Subcutaneous adipose tissue (tissue), 4 donors: ENCODE data around the gene IL19. TPM values are rescaled to one million over a fixed set of nuclear protein-coding genes. Genes with fewer than 3 reads are reported as not detected.

ENCODE experiments used
- CTCF ChIP-seq: fragments of 450-650 bp; IDR thresholded peaks from one replicate; pipeline ENCODE4 v1.5.1; 2016; ENCODE audit warnings: low read depth, mild to moderate bottlenecking, control low read depth, antibody characterized with exemption, moderate library complexity
- total RNA-seq, 4 donors: library from RNA; depleted of rRNA; stranded (reverse); fragments of >200 nt; gene quantifications; one replicate each; pipeline ENCODE4 v1.1.0, GENCODE V29; 2016

The IL19 gene
- total RNA-seq, 4 donors from 2014 or later, result not detected

DNA sequence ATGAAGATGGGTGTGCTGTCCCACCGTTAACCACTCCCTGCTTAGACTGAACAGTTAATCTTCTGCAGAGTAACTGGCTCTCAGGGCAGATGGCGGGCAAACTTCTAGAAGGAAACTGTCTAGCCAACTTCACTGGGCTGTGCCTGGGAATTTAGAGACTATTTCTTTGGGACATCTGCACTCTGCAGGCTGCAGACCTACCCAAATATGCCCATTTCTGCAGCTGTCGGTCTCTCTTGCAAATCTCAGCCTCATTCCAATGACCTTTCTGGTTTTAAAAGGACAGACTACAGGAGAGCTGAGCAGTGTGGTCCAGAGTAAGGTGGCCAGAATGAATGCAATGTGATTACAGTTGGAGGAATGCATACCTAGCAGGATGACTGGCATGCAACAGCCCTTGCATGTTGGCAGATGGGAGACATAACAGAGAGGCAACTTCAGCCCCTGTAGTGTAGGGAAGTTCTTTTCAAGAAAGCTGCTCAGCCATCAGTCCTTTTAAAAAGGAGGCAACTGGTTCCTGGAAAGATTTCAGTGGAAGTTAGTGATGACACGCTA is 68.5 kb downstream of the IL19 start:
- no peak for TF ChIP-seq CTCF

DNA sequence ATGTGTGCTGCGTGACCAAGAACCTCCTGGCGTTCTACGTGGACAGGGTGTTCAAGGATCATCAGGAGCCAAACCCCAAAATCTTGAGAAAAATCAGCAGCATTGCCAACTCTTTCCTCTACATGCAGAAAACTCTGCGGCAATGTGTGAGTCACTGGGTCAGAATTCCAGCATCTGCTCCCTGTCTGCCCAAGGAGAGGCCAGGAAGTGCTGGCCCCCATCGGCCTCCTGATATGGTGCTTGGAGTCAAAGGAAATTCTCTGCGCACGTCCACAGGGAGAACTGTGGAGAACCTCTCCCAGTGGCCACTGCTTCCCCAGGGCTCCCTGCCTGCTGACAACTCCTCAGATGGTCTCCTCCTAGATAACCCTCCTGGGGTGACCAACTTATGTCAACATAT is 69.3 kb downstream of the IL19 start:
- TF ChIP-seq CTCF, result no peak

DNA sequence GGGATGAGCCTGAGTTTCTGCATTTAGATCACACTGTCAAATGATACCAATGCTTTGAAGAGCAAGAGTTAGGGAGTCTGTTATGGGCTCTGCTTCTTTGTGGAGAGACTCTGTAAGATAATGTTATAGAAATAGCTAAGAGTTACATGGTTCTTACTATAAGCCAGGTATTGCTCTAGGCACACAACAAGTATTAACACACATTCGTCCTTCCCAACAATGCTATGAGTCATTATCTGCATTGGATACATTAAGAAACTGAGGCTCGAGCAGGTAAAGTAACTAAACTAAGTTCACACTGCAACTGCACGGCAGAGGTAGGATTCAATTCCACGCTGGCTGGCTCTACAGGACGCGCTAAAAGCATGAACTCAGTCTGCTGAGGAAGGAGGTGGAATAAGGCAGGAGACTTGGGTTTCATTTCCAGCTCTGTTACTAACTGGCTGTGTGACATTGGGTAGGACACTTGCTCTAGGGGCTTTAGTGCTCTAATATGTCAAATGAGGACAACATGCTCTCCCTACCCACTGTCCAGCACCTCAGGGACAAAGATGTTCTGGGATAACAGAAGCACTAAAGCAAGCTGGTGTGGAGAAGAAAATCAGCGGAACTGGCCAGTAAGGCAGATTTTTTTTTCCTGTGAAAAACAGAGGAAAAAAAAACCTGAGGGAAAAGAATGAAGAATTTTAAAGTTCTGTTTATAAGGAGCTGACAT is 71.2 kb downstream of the IL19 start:
- TF ChIP-seq CTCF, result no peak

DNA sequence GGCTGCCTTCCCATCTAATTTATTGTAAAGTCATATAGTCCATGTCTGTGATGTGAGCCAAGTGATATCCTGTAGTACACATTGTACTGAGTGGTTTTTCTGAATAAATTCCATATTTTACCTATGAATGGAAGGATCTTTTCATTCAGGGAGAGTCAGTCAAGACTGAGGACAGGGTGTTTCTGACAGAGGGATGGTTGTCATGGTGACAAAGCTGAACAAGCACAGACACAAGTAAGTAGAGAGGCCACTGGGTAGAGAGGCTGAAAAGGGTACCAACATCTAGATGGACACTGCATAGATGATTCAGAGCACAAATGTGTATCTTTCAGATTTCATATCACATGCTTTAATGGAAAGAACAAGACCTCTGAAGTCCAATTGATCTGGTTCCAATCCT is 72.3 kb downstream of the IL19 start:
- TF ChIP-seq CTCF, result no peak

DNA sequence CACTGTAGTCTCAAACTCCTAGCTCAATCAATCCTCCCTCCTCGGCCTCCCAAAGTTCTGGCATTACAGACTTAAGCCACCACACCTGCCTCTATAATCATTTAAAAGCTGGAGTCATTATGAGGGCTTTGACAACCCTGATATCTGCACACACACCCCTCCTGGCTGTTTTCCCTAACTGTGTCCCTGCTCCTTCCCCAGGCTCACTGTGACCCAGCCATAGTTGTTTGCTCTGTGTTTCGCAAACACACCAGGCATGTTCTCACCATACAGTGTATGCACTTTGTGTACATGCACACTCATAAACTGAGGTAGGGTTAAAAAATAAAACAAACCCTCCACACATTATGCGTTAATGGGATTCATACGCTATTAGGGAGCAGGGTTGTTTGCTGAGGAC is 73.1 kb downstream of the IL19 start:
- TF ChIP-seq CTCF, result no peak

- TF ChIP-seq CTCF, result no peak
Measured at GRCh38 chr1:206846487-206846886, 75.9 kb downstream of the IL19 start.

DNA sequence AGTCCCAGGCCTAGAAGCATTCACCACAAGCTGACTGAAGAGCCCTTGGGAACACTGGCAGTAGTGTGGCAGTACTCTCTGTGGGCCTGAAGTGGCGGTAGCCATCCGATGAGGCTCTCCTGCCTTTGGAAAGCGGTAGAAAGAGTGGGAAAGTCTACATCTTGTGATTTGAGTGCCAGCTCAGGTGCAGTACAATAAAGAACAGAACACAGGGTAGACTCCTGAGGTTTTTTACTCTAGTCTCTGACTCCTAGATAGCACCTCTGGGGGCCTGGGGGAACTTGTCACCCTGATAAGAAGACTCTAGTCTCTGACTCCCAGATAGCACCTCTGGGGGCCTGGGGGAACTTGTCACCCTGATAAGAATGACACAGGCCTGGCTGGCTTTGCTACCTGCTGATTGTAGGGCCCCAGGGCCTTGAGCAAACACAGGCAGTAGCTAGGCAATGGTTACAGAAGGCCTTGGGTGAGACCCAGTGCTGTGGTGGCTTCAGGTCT is 76.8 kb downstream of the IL19 start:
- no peak for TF ChIP-seq CTCF
